Activated CD4-positive, CD25-positive, alpha-beta regulatory T cell treated with anti-CD3 and anti-CD28 coated beads, Interleukin-2, amount 50 U/mL, for 16 hours (primary cell): ENCODE data around the gene DDX4.
"Not testable (repeated sequence)": the region's sequence is repeated elsewhere in the genome, so short reads cannot be mapped to it uniquely, and the experiment has no call there.

Experiments used
- DNase-seq: peaks from one replicate; pipeline ENCODE4 v3.0.0-alpha.2; 2020; ENCODE audit warnings: low read depth, low spot score

DDX4 gene

DNA sequence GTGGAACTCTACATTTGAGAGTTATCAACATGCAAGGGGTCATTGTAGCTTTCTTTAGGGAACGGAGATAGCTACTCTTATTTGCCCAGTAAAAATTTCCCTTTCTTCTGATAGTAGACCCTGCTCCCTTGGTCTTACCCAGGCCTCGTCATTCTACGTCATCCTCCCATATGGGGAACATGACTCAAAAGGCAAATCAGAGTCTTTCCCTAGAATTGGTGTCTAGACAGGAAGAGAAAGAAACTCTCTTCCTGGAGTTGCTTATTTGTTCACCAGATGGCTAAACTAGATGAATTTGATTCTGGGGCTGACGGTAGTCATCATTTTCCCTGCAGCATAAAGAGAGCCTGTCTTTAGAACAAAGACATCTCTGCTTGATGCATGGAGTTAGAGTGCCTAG lies 13.6 kb upstream of the DDX4 start:
- no peak for DNase-seq

DNA sequence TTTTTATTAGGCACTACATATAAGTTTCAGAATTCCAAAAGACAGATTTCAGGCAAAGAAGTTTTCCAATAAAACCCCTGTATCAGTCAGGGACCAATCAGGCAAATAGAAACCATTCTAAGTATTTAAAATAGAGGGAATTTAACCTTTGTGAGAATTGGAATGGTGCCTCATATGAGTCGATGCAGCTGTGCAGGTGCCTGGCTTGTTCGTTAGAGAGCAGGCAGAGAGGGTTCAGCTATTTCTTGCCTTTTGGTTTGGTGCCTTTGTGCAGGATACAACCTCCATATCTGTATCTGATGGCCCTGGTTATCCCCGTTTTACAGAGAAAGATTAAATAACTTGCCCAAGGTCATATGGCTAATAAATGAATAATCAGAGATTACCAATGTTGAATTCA lies 6.0 kb upstream of the DDX4 start:
- no peak for DNase-seq

DNA sequence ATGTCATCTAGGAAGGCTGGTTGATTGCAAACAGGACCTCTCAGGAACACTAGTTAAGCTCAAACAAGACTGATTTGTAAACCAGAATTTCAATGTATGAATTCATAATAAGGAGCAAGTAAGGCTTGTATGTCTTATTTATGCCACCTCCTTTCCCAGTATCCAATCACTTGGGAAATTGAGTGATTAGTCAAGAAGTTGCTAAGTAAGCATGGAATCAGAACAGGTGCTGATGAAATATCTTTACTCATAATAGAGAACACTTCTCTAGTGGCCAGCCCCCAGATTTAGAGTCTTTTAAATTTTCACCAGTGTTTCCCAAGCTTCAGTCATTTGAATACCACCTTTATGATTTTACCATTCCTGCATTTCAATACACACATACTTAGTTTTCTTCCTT lies 5.3 kb upstream of the DDX4 start:
- DNase-seq, result no peak

DNA sequence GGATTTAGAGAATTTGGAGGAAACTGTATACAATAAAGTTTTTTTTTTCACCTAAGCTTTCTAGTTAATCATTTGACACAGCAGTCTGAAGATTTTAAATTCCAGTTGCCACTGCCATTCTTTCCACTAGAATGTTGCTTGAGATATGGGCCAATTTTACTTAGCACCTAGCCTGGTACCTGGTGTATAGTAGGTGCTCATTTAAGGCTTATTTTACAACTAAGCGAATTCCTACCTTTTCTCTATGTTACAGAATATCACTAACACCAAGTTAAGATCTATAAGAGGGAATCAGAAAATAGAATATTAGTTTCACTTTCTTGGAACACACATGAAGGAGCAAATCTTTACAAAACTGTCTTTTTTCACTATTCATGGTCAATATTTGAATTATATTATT lies 3.2 kb upstream of the DDX4 start:
- no peak for DNase-seq

DNA sequence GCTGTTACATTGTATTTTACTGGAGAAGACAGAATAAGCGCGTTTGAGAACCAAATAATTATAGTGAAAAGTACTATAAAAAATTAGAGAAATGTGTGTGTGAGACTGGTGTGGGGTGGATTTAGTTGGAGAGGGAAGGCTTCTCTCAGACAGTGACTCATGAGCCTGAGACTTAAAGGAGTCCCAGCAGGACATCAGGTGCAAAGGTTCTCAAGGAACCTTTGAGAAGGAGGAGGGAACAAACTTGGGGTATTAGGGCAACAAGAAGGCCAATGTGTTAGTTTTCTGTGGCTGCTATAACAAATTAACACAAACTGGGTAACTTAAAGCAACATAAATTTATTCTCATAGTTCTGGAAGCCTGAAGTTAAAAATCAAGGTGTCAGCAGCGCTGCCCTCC lies 4.9 kb downstream of the DDX4 start:
- no peak for DNase-seq

DNA sequence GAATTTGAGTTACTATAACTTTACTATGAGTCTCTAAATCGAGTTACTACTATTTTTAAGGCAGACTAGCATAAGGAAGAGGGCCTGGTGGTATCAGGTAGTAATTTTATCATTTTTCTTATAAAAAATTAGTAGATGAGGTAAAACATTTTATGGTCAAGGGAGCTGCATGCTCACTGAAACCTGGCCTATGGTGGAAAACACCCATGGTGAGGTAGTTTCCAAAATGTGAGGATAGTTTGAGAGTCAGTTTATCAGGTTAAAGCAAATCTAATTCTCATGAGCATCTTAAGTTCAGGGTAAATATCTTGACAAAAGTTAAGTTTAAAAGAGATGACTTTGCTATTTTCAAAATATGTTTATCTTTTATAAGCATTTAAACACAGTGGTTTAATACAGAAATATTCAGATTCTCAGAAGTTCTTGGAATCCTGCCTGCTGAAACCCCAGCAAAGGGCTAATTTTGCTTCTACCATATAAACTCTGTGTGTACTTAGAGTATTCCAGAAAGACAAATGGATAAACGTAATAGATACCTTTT lies 10.0 kb downstream of the DDX4 start:
- DNase-seq, result no peak

DNA sequence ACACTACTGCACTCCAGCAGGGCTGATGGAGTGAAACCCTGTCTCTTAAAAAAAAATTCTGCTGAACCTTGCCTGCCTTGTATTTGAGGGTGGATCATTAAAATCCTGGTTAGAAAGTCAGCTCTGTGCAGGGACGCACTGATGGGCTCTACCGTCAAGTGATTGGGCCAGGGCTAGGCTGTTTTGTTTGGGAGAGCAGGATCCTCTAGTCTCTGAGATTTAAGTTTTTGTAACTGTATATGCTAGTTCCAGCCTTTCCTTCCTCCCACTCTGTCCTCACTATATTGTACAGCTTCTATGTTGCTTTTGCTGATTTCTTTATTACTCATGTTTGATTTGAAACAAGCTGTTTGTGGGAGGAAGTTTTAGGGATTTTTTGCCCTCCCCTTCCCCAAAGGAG lies 11.5 kb downstream of the DDX4 start:
- no peak for DNase-seq

DNA sequence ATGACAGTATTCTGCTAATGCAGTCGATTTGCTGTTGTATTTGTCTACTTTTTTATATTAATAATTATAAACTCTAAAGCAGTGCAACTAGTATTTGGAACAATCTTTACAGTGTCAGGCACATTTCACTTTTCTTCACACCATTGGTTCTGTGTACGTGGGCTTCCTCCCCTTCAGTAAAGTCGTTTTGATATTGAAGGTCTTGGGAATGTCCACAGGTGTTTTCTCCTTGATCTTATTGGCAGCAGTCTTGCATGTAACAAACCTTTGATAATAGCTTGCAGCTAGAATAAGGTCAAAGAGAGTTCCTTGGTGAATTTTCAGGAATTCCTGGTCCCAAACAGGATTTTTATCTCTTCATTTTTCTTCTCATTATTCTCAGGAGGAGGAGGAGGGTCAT lies 12.2 kb downstream of the DDX4 start:
- no peak for DNase-seq

DNA sequence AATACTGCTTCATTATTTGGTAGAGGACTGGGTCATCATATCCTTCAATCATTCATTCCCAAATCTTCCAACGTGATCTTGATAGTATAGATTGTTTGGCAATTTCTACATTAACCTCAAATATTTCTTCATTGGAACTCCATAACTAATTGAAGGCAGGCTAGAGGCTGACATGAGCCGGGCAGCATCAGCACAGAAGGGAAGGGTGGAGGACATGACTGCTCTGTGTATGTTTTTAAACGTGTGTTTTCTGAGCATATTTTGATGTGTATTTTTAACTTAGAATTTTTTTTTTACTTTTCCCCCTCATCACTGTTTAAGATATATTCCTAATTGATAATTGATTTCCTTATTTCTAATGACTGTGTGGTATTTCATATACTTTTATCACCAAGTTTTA lies 12.6 kb downstream of the DDX4 start:
- no peak for DNase-seq

DNA sequence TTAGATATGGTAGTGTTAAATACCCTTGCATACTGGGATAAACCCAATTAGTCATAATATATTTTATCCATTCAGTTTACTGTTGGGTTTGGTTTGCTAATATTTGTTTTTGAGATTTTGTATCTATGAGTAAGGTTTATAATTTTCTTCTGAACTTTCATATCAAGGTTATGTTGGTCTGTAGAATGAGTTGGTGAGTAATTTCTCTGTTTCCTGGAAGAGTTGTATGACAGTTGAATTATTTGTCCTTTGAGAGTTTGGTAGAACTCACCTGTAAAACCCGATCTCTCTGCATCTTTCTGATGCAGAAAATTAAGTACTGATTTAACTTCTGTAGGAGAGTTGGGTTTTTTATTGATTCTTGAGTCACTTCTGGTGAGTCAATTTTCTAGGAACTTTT lies 20.4 kb downstream of the DDX4 start:
- DNase-seq, result no peak

DNA sequence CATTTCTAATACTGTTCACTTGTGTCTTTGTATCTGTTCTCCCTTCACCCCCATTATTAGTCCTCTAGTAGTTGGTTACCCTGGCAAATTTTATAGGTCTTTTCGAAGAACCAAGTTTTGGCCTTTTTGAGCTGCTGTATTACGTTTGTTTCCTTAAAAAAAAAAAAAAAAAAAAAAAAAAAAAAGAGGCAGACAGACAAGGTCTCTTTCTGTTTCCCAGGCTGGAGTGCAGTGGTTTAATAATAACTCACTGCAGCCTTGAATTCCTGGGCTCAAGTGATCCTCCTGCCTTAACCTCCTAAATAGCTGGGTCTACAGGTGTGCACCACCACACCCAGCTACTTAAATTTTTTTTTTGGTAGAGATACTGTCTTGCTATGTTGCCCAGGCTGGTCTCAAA lies 20.9 kb downstream of the DDX4 start:
- no peak for DNase-seq

DNA sequence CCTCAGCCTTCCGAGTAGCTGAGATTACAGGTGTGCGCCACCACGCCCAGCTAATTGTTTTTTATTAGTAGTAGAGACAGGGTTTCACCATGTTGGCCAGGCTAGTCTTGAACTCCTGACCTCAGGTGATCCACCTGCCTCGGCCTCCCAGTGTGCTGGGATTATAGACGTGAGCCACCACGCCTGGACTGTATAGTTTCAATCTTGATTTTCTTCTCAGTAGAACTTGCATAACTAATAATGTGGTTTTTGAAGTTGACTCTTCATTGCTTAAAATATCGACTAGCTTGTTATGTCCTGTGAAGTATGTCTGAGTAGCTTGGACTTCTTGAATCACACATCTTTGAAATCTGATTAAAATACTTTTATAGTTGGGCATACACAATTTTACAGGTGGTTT lies 23.9 kb downstream of the DDX4 start:
- DNase-seq, result not testable (repeated sequence)

DNA sequence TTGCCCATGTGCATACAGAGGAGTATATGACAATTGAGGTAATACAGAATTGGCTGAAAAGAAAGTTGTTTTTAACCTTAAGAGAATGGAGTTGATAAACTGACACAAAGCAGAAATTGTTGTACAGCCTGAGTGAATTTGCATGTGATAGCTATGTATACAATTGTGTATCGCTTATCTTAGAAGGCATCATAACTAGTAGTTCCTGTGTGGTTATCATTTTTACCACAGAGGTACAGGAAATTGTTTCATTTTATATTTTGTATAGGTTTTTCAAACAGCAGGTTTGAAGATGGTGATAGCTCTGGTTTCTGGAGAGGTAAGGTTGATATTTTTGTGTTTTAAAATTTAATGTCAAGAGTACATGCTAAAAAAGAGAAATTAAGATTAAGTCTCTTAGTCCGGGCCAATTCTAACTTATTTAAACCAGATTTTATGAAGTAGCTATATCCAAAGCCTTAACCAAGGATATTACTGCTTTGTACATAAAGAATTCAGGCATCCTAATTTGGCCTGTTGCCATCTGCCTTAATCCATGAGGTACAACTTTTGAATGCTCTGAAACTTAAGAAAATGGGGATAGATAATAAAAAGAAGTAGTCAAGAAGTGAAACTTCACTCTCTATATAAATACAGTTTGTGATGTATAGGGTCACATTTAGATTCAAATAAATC lies 26.0 kb downstream of the DDX4 start:
- no peak for DNase-seq

DNA sequence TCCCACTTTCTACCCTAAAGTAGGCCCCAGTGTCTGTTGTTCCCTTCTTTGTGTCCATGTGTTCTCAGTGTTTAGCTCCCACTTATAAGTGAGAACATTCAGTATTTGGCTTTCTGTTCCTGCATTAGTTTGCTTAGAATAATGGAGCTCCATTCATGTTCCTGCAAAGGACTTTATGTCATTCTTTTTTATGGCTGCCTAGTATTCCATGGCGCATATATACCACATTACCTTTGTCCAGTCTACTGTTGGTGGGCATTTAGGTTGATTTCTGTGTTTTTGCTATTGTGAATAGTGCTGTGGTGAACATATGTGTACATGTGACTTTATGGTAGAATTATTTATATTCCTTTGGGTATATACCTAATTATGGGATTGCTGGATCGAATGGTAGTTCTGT lies 30.4 kb downstream of the DDX4 start:
- no peak for DNase-seq

DNA sequence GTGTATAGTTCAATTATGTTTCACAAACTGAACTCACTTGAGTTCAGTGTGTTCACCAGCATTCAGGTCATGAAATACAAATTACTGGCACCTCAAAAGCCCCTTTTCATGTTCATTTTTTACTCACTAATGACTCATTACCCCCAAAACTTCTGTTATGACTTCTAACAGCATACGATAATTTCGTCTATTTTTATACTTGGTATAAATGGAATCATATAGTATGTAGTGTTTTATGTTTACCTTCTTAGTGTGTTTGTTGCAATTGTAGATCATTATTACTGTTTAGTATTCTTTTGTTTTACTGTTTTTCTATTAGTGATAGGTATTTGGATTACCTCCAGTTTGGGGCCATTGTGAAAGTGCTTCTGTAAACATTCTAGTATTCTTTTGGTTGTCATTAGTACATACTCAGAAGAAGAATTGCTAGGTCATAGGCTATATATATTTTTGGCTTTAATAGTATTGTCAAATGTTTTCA lies 33.4 kb downstream of the DDX4 start:
- DNase-seq, result no peak

DNA sequence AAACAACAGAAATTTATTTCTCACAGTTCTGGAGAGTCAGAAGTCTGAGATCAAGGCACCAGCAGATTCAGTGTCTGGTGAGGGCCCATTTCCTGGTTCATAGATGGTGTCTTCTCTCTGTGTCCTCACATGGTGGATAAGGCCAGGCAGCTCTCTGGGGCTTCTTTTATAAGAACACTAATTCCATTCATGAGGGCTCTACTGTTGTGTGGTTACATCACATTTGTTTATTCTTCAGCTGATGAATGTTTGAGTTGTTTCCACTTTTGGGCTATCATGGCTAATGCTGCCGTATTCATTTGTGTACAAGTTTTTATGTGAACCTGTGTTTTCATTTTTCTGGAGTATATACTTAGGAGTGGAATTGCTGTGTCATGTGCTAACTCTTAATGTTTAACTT lies 35.2 kb downstream of the DDX4 start:
- no peak for DNase-seq

DNA sequence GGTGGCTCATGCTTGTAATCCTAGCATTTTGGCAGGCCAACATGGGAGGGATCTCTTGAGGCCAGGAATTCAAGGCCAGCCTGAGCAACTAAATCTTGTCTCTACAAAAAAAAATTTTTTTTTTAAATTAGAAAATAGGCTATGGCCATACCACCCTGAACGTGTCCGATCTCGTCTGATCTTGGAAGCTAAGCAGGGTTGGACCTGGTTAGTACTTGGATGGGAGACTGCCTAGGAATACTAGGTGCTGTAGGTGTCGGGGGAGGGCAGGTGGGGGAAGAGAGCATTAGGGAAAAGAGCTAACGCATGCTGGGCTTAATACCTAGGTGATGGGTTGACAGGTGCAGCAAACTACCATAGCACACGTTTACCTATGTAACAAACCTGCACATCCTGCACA lies 39.5 kb downstream of the DDX4 start:
- no peak for DNase-seq

DNA sequence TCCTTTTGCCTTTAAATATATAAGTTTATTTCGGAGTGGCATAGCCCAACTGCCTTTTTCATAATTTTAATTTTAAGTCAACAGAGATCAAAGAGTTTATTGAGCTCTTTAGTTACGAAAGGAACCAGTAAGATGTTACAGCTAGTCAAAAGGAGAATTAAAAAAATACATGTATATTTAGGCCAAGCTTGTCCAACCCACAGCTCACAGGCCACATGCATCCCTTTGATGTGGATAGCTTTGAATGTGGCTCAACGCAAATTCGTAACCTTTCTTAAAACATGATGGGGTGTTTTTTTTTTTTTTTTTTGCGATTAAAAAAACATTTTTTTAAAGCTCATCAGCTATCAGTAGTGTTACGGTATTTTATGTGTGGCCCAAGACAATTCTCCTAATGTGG lies 63.1 kb downstream of the DDX4 start:
- DNase-seq, result no peak

DNA sequence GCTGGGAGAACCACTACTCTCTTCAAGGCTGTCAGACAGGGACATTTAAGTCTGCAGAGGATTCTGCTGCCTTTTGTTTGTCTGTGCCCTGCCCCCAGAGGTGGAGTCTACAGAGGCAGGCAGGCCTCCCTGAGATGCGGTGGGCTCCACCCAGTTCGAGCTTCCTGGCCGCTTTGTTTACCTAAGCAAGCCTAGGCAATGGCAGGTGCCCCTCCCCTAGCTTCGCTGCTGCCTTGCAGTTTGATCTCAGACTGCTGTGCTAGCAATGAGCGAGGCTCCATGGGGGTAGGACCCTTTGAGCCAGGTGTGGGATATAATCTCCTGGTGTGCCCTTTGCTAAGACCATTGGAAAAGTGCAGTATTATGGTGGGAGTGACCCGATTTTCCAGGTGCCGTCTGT lies 71.0 kb downstream of the DDX4 start:
- DNase-seq, result not testable (repeated sequence)

DNA sequence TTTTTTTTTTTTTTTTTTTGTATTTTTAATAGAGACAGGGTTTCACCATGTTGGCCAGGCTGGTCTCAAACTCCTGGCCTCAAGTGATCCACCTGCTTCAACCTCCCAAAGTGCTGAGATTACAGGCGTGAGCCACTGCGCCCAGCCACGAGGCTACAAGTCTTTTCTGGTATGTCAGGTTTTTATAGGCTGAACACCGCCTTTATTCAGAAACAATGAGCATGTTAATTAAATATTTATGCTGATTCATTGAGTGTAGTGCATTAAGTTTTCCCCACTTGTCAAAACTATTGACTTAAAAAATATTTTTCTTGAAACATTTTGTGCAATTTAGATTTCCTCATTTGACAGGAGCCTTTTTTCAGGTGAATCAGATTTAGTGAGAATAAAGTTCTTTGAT lies 78.1 kb downstream of the DDX4 start:
- DNase-seq, result not testable (repeated sequence)

DNA sequence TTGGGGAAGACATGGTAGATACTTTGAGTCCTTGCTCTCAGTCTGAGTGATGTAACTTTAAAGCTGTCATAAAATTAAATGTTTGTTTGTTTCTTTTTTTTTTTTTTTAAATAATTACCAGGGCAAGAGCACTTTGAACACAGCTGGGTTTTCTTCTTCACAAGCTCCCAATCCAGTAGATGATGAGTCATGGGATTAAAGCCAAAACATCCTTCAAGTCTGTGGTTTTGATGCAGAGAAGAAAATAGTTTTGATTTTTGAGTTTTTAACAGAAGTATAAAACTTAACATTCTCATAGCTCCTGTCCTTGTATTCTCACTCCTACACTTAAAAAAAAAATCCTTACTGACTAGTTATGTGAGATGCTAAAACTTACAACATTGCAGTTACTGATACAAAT lies 78.5 kb downstream of the DDX4 start:
- DNase-seq, result no peak

DNA sequence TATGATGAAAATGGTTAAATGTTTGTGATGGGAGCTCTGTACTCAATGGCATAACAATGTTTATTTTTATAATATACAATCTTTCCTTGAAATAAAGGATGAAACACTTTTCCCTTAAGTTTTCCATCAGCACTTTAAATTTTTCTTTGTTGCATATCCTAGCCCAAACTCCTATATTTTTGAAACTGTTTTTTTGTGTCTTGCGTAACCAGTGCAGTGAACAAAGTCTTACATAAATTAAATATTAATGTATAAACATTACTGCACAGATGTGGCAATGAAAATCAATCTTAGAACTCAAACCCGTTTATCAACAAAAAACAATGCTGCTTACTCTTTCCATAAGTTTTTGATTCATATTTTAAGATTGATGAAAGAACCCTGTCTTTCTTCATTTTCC lies 79.2 kb downstream of the DDX4 start:
- DNase-seq, result no peak

DNA sequence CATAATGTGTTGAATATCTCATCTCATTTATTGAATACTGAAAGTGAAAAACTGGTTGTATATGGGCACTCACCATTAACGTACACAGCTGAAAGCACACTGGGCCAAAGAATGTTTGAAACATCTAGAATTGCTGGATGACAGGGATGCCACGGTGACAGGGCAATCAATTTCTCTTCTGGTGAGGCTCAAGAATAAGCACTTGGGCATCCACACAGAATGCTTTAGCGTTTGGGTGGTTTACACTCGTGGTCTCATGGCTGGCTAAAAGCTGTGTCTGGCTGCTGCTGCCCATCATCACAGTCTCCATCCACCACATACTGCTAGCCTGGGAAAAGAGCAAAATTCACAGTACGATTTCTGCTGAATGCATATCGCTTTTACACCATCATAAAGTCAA lies 82.6 kb downstream of the DDX4 start:
- DNase-seq, result no peak
